ENCODE data around the gene TOMM34.

- no peak for TF ChIP-seq CTCF (IDR thresholded peaks at IDR 0.05)
- TF ChIP-seq POLR2A (IDR thresholded peaks at IDR 0.05): no peak
Measured at GRCh38 chr20:44894959-44895358, 65.2 kb downstream of the TOMM34 start.

Data from heart left ventricle (tissue), 13 donors.